ENCODE data around the gene KCNN3.
"Not testable (repeated sequence)": the region's sequence is repeated elsewhere in the genome, so short reads cannot be mapped to it uniquely, and the experiment has no call there.

Gene KCNN3

GRCh38 chr1:154870115-154870571 is at the start of gene KCNN3:
Gene KCNN3, minus strand, starts transcription at chr1:154870281. Its CDS starts 317 bp downstream, at chr1:154869964.
- DNase-seq: peak; percentile 79

GRCh38 chr1:154913273-154913672 is 43.2 kb upstream of the KCNN3 start:
- DNase-seq: no peak

DNA sequence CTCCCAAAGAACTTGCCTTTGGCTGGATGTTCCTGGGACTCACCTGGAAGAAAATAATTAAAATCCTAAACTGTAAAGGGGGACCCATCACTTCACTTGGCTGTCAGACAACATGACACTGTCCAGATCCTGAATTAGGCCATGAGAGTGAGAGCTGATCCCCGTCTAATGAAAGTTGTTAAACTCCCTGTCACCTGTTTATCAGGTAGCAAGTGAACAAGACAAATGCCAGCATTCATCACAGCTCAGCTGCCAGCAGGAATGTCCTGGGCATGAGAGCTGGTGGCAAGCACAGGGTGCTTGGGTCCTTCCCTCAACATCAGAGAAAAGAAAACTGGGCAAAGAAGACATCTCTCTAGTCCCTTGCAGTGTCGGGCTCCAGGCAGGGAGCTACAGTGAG is 42.7 kb upstream of the KCNN3 start:
- no peak for DNase-seq

DNA sequence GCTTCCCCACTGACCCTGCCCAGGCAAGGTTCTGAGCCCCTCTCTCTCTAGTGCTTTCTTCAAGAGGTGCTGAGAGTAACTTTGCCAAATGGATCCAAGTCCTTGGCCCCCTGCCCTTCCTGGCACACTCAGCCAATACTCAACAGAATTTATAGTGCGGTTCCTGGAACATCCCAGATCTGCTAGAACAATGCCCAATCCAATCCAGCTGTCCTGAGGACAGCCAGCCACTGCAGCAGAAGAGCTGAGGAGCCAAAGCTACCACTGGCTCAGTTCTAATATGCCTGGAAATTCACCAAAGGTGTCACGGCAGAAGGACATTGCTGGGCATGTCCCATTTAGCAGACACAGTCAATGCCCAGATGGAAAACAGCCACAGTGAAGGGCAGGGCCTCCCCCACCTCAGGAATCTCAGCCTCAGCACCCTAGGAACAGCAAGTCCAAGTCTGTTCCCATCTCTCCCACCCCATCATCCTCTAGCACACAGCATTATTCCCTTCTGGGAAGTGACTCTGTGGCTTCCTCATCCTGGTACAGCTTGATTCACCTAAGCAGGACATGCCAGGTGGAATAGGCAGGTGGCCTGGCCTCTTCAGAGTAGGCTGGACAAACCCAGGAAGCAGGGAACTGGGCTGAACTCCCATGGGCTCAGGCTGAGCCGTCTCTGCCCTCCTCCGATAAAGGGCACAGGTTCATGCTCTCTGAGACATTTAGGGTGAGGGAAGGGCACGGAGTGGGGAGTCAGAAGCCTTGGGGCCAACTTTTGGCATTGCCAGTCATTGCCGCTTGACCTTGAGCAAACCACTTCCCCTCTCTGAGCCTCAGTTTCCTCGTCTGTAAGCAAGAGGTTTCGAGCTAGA is 41.8 kb upstream of the KCNN3 start:
- no peak for DNase-seq

DNA sequence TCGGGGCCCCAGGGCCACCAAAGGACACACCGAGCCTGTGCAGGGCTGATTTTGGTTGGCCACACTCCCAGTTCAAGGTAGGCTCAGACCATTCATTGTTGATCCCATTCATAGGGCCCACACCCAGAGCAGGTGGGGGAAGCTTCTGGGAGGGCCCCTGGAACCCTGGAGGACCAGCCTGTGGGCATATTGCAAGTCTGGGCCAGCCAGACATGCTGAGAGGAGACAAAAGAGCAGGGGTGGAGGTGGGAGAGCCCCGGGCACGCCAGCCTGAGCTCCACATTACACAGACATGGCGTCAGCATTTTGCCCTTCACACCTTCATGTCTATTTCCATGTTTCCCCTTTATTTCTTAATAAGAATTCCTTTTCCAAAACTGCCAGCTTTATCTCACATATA is 40.8 kb upstream of the KCNN3 start:
- no peak for DNase-seq

DNA sequence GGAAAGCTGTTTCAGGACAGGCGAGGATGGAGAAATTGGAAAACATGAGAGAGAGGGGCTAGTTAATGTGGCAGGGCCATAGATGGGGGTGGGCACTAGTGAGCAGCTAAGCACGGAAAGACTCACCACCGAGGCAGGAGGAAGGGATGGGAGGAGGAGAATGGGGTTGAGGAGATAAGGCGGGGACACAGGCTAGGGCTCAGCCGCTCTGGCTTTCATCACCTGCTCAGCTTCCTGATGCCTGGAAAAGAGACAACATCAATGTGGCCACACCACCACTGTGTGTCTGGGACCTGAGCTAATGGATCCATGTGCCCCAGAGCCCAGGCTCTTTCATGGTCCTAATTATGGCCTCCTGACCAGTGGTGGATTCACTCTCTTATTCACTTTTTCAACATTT is 38.9 kb upstream of the KCNN3 start:
- no peak for DNase-seq

GRCh38 chr1:154908129-154908528 is 38.0 kb upstream of the KCNN3 start:
- not testable (repeated sequence) for DNase-seq

- DNase-seq: no peak
Measured at GRCh38 chr1:154906621-154907081, 36.6 kb upstream of the KCNN3 start.

GRCh38 chr1:154902938-154903566 is 33.0 kb upstream of the KCNN3 start:
- no peak for DNase-seq

DNA sequence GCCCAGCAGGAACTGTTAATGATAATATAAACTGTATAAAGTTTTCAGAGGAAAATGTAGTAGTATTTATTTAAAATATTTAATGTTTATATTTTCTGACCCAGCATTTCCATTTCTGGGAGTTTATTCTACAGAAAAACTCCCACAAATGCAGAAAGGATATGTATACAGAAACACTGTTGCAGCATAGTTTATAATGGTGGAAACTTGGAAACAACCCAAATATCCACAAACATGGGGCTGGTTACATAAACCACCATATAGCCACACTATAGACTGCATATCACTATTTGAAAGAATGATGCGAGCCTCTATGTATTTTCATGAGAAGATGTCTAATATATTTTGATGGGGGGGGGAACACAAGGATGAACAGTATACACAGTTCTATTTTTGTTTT is 31.5 kb upstream of the KCNN3 start:
- DNase-seq: no peak

DNA sequence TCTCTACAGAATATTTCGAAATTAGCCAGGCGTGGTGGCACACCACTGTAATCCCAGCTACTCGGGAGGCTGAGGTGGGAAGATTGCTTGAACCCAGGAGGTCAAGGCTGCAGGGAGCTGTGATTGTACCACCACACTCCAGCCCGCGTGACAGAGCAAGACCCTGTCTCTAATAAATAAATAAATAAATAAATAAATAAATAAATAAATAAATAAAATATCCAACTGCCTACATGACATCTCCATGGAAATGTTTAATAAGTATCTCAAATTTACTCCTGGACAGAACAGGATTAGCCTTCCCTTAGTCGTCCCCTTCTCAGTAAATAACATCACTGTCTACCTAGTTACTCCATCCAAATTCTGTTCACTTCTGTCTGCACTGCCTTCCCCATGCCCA is 29.0 kb upstream of the KCNN3 start:
- no peak for DNase-seq

GRCh38 chr1:154896771-154897286 is 26.7 kb upstream of the KCNN3 start:
- DNase-seq: no peak

DNA sequence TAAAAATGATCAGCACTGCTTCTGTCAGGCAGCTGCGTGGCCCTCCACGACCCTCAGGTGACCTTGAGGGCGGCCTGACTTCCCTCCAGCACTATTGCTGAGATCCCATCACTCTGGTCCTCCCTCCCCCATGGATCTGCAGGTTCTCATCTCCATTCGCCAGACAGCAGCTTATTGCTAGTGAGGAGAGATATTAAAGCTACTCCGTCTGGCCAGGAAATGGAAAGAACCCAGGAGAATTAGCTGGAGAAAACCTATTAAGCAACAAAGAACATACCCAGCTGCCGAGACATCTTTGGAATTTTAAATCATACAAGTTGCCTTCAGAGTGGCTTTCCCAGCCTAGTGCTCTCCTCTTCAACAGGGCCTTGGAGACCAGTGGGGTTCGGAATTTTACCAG is 25.7 kb upstream of the KCNN3 start:
- no peak for DNase-seq

DNA sequence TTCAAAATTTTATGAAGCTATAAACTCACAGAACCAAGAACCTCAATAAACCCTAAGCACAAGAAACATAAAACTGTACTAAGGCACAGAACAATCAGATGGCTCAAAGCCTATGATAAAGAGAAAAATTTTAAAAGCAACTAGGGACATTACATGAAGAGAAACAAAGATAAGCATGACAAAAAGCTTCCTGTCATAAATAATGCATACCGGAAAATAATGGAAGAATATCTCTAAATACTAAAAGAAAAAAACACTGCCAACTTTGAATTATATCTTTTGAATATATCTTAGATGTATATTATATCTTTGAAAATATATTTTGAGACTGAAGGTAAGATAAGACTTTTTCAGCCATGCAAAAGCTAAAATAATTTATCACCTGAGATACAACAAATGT is 21.4 kb upstream of the KCNN3 start:
- DNase-seq: no peak

DNA sequence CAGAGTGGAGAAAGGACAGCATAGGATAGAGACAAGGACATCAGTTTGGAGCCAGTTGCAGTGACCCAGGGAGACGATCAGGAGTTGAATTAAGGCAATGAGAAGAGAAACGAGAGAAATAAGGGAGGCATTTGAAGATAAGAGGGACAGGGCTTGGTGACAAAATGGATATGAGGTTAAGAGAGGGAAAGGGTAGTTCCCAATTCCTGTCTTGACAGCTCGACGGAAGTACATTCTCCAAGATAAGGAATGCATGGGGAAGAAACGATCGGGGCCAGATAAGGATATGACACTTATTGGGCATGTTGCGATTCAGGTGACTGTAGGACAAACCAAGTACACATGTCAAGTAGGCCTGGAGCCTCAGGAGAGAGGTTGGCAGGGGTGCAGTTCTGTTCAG is 18.7 kb upstream of the KCNN3 start:
- DNase-seq: no peak

DNA sequence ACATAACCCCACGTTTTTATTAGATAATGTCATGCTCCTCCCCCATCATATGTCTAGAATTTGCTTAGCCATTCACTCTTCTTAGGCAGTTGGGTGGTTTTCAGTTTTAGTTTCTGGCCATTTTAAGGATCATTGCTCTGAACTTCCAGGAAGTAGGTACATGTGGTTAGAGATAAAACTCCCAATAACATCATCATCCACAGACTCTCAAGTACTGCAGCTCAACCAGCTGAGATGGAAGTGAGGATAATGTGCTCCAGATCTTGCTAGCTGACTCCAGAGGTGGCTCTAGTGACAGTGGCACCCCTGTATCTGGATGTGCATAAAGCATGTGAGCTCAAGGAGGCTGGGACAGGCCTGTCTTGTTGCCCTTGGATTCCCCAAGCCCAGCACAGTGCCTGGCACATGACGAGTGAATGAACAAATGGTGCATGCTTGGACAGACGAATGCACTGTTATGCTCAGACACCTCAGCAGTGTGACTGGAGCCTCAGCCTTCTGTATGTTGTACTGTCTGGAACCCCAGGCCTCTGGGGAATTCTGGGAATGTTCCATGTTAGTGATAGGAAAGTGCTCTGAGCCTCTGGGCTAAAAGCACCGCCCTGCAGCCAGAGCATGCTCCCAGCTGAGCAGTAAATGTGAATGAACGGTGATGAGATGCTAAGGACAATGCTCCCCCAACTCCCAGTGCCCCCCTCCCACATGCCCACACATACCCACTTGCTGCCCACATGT is 16.4 kb upstream of the KCNN3 start:
- DNase-seq: peak; percentile 56

GRCh38 chr1:154884869-154885701 is 15.0 kb upstream of the KCNN3 start:
- no peak for DNase-seq

DNA sequence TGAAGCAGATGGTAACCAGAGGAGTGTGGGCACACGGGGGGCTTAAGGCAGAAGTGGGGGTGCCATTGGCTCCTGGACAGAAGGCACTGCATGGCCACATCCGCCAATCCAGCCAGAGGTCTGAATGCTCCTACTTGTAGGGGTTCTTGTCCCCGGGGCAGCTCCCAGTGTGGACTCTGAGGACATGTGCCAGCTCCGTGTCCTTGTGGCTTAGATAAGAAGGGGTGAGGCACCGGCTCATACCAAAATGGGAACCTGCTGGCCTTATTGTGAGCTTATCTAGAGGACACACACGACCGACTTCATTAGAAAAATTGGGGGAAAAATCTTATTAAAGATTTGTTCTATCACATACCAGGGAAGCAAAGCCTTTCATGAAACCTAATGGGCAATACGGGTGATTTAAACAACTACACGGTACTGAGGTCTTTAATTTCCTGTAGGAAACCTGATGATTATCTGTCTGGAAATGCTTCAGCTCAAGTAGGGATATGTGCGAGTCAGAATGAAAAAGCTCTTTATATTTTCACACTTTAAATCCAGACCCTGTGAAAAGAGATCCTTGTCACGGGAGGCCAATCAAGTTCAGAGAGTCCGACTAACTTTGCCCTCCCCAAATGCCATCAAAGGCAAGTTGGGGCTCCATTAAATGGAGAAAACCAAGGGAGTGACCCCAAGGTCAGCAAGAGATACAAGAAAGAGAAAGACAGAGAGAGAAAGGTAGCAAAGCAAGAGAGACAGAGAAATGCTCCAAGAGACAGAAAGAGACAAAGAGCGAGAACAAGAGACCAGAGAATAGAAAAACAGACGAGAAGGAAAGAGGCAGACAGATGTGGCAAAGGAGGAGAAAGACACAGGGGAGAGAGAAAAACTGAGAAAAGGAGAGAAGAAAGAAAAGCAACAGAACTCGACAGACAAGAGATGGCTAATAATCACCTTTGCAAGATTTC is 14.1 kb upstream of the KCNN3 start:
- DNase-seq: no peak

DNA sequence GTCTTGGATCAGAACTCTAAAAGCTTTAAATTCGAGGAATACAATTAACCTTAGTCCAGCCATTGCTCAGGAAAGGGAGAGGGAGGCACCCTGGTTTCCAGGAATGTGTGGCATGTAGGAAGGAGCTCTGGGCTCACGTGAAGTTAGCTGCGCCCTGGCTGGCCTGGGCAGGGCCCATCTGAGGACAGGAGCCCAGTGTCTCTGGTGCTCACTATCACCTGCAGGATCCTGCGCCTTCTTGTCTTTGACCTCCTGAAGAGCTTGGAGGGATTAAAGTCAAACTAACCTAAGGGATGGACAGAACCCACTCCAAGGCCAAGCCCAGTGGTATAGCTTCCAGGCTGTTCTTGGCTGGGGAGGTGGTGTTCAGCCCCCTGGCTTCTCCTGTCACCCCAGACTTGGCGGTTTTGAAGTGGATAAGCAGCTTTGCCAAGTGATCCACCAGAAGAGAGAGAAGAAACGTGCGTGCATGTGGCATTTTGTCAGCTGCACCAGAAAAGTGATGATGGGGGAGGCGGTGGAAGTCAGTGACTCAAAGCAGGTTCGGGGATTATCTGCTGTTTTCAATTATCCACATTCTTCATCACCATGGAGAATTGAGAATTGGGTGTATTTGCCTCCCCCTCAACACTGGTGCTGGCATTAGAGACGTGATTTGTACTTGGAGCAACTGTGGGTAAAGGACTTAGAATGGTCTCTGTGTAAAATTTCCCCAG is 11.9 kb upstream of the KCNN3 start:
- DNase-seq: no peak

DNA sequence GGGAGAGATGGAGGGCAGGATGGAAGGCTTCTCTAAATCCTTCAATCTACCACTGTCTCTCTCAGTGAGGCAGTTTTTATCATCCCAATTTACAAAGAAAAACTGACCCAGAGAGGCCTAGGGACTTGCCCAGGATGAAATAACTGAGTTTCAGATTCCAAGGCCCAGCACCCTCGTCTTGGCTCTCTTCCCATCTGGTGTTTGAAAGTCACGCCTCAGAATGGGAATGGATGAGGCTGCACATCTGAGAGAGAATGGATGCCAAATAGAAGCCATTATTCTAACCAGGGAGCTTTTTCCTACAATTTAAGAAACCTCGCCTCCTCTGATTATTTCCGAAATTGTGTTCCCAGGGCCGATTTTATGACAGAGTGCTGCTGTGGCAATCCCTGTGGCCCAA is 10.6 kb upstream of the KCNN3 start:
- DNase-seq: no peak

DNA sequence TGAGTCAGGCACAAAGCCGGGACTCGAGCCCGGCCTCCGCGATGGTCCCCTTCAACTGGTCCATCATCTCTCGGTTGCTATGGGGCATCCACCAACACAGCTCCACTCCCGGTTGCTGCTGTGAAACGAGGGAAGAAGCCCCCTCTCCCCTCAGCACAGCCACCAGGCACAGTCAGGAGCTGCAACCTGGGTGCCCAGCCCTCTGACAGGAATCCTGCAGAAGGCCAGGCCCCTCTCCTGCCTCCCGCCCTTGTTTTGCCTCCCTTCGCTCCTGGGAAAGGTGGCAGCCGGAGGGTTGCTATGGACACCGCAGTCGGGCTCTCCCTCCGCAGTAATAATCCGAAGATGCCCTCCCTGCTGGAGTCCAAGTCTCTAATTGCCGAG is 8.9 kb upstream of the KCNN3 start:
- no peak for DNase-seq

All from activated CD4-positive, alpha-beta T cell treated with anti-CD3 and anti-CD28 coated beads, Interleukin-2, Interleukin-6, amounts not matched to agents 100 ng/mL and 50 ng/mL, durations not matched to agents 16 hours and 8 hours (primary cell).